ENCODE measurements around the gene NUDT3. TPM values are rescaled to one million over a fixed set of nuclear protein-coding genes. Genes with fewer than 3 reads are reported as not detected.

Gene NUDT3
- total RNA-seq (10 to 100 TPM; 47.3 to 50.2 TPM), polyA plus RNA-seq (10 to 100 TPM; 15.5 to 19.9 TPM)
- long read RNA-seq, donor 1, full-length matches to known transcripts = 6 of 64 reads
- long read RNA-seq, donor 1, partial matches to known transcripts = 0 of 64 reads
- long read RNA-seq, donor 1, other reads (novel, unspliced or antisense) = 58 of 64 reads
- long read RNA-seq, donor 2, full-length matches to known transcripts = 38 of 70 reads
- long read RNA-seq, donor 2, partial matches to known transcripts = 1 of 70 reads
- long read RNA-seq, donor 2, other reads (novel, unspliced or antisense) = 31 of 70 reads

GRCh38 chr6:34392497-34393190 lies at the start of gene NUDT3:
TSS of gene NUDT3 (minus strand) at chr6:34392669. CDS start at chr6:34392362, 307 bp downstream.
- ATAC-seq (ENCODE audit: low FRiP score) = peak; percentile 96
- H3K27me3 ChIP-seq (ENCODE audit: control insufficient read depth in 1 of 2, insufficient read depth in 2 of 2, low read length in 1 of 2) = no peaks in the 10 kb centered on the region
- intact Hi-C loops (cut with DNase I) = loop anchor here (1.0 to 5.0 kb wide), 4 partner anchors 90 to 145 kb away; partner anchors contain the start of gene SMIM29 (in 2 of the 2)
- H3K9me3 ChIP-seq (ENCODE audit: control insufficient read depth, low read length) = no peaks in the 10 kb centered on the region
- DNase-seq = peak; percentile 97 to 99
- H3K4me3 ChIP-seq (ENCODE audit: low read length in 2 of 2) = peak within 1 kb of the TSS; percentile 57 to 76
- H3K27ac ChIP-seq (ENCODE audit: low read depth in 1 of 2, low read length in 2 of 2) = peak within 1 kb of the TSS; percentile 15 to 60
- no peaks in the 10 kb centered on the region for H3K4me1 ChIP-seq (ENCODE audit: control insufficient read depth in 1 of 2, insufficient read depth in 2 of 2, low read length in 2 of 2)
- no peaks in the 10 kb centered on the region for H3K36me3 ChIP-seq (ENCODE audit: control insufficient read depth in 1 of 2, insufficient read depth in 2 of 2, low read length in 1 of 2)
- 0 to 1% methylated on average over 58 to 87 of the region's 87 CpGs for WGBS, 2 donors

- Histone ChIP-seq H3K27me3 (ENCODE audit: control insufficient read depth in 1 of 2, insufficient read depth in 2 of 2, low read length in 1 of 2) (no peaks in the 10 kb centered on the region), H3K4me3 (ENCODE audit: low read length in 2 of 2) (no peak overlapping the region), H3K36me3 (ENCODE audit: control insufficient read depth in 1 of 2, insufficient read depth in 2 of 2, low read length in 1 of 2) (no peaks in the 10 kb centered on the region), H3K27ac (ENCODE audit: low read depth in 1 of 2, low read length in 2 of 2) (no peak overlapping the region), H3K4me1 (ENCODE audit: control insufficient read depth in 1 of 2, insufficient read depth in 2 of 2, low read length in 2 of 2) (no peaks in the 10 kb centered on the region), H3K9me3 (ENCODE audit: control insufficient read depth, low read length) (peaks cover 1% of the 10 kb centered on the region)
- ATAC-seq (ENCODE audit: low FRiP score) (no peak), DNase-seq (no peak)
- intact Hi-C loops (cut with DNase I) = no loop called here
- WGBS, 2 donors = 60% methylated on average over 5 of the region's 5 CpGs
Measured at GRCh38 chr6:34441526-34441925, 49.1 kb upstream of the NUDT3 start.

GRCh38 chr6:34439442-34439841 lies 47.0 kb upstream of the NUDT3 start:
- intact Hi-C loops (cut with DNase I) = no loop called here
- Histone ChIP-seq H3K36me3 (ENCODE audit: control insufficient read depth in 1 of 2, insufficient read depth in 2 of 2, low read length in 1 of 2) (no peaks in the 10 kb centered on the region), H3K4me3 (ENCODE audit: low read length in 2 of 2) (no peak overlapping the region), H3K27me3 (ENCODE audit: control insufficient read depth in 1 of 2, insufficient read depth in 2 of 2, low read length in 1 of 2) (no peaks in the 10 kb centered on the region), H3K27ac (ENCODE audit: low read depth in 1 of 2, low read length in 2 of 2) (no peak overlapping the region), H3K4me1 (ENCODE audit: control insufficient read depth in 1 of 2, insufficient read depth in 2 of 2, low read length in 2 of 2) (no peaks in the 10 kb centered on the region), H3K9me3 (ENCODE audit: control insufficient read depth, low read length) (peaks cover 1% of the 10 kb centered on the region)
- no peak for DNase-seq
- ATAC-seq (ENCODE audit: low FRiP score) = no peak
- 47 to 97% methylated on average over 1 to 3 of the region's 3 CpGs for WGBS, 2 donors

GRCh38 chr6:34438705-34439104 lies 46.2 kb upstream of the NUDT3 start:
- no peaks in the 10 kb centered on the region for H3K27me3 ChIP-seq (ENCODE audit: control insufficient read depth in 1 of 2, insufficient read depth in 2 of 2, low read length in 1 of 2)
- WGBS, 2 donors = 57 to 60% methylated on average over 4 of the region's 4 CpGs
- H3K27ac ChIP-seq (ENCODE audit: low read depth in 1 of 2, low read length in 2 of 2) = no peak overlapping the region
- ATAC-seq (ENCODE audit: low FRiP score) (no peak), DNase-seq (no peak)
- no peaks in the 10 kb centered on the region for H3K4me1 ChIP-seq (ENCODE audit: control insufficient read depth in 1 of 2, insufficient read depth in 2 of 2, low read length in 2 of 2)
- intact Hi-C loops (cut with DNase I) = no loop called here
- no peaks in the 10 kb centered on the region for H3K36me3 ChIP-seq (ENCODE audit: control insufficient read depth in 1 of 2, insufficient read depth in 2 of 2, low read length in 1 of 2)
- peaks cover 1% of the 10 kb centered on the region for H3K9me3 ChIP-seq (ENCODE audit: control insufficient read depth, low read length)
- H3K4me3 ChIP-seq (ENCODE audit: low read length in 2 of 2) = no peak overlapping the region

GRCh38 chr6:34437644-34437970 lies 45.1 kb upstream of the NUDT3 start:
- Histone ChIP-seq H3K4me1 (ENCODE audit: control insufficient read depth in 1 of 2, insufficient read depth in 2 of 2, low read length in 2 of 2) (no peaks in the 10 kb centered on the region), H3K9me3 (ENCODE audit: control insufficient read depth, low read length) (peaks cover 1% of the 10 kb centered on the region), H3K4me3 (ENCODE audit: low read length in 2 of 2) (no peak overlapping the region), H3K27me3 (ENCODE audit: control insufficient read depth in 1 of 2, insufficient read depth in 2 of 2, low read length in 1 of 2) (no peaks in the 10 kb centered on the region), H3K27ac (ENCODE audit: low read depth in 1 of 2, low read length in 2 of 2) (no peak overlapping the region), H3K36me3 (ENCODE audit: control insufficient read depth in 1 of 2, insufficient read depth in 2 of 2, low read length in 1 of 2) (no peaks in the 10 kb centered on the region)
- DNase-seq (no peak), ATAC-seq (ENCODE audit: low FRiP score) (no peak)
- intact Hi-C loops (cut with DNase I) = no loop called here
- 68 to 88% methylated on average over 1 of the region's 1 CpG for WGBS, 2 donors

- H3K27ac ChIP-seq (ENCODE audit: low read depth in 1 of 2, low read length in 2 of 2) = no peak overlapping the region
- H3K4me1 ChIP-seq (ENCODE audit: control insufficient read depth in 1 of 2, insufficient read depth in 2 of 2, low read length in 2 of 2) = no peaks in the 10 kb centered on the region
- peaks cover 1% of the 10 kb centered on the region for H3K9me3 ChIP-seq (ENCODE audit: control insufficient read depth, low read length)
- intact Hi-C loops (cut with DNase I) = no loop called here
- no peaks in the 10 kb centered on the region for H3K27me3 ChIP-seq (ENCODE audit: control insufficient read depth in 1 of 2, insufficient read depth in 2 of 2, low read length in 1 of 2)
- DNase-seq (no peak), ATAC-seq (ENCODE audit: low FRiP score) (no peak)
- WGBS, 2 donors = 92 to 93% methylated on average over 37 to 38 of the region's 38 CpGs
- no peaks in the 10 kb centered on the region for H3K36me3 ChIP-seq (ENCODE audit: control insufficient read depth in 1 of 2, insufficient read depth in 2 of 2, low read length in 1 of 2)
- H3K4me3 ChIP-seq (ENCODE audit: low read length in 2 of 2) = no peak overlapping the region
Measured at GRCh38 chr6:34436803-34437643, 44.6 kb upstream of the NUDT3 start.

- H3K36me3 ChIP-seq (ENCODE audit: control insufficient read depth in 1 of 2, insufficient read depth in 2 of 2, low read length in 1 of 2) = no peaks in the 10 kb centered on the region
- no peak overlapping the region for H3K4me3 ChIP-seq (ENCODE audit: low read length in 2 of 2)
- intact Hi-C loops (cut with DNase I) = no loop called here
- H3K4me1 ChIP-seq (ENCODE audit: control insufficient read depth in 1 of 2, insufficient read depth in 2 of 2, low read length in 2 of 2) = no peaks in the 10 kb centered on the region
- DNase-seq = no peak
- H3K9me3 ChIP-seq (ENCODE audit: control insufficient read depth, low read length) = peaks cover 1% of the 10 kb centered on the region
- no peaks in the 10 kb centered on the region for H3K27me3 ChIP-seq (ENCODE audit: control insufficient read depth in 1 of 2, insufficient read depth in 2 of 2, low read length in 1 of 2)
- no peak for ATAC-seq (ENCODE audit: low FRiP score)
- WGBS, 2 donors = 74% methylated on average over 5 of the region's 5 CpGs
- H3K27ac ChIP-seq (ENCODE audit: low read depth in 1 of 2, low read length in 2 of 2) = no peak overlapping the region
Measured at GRCh38 chr6:34435916-34436315, 43.4 kb upstream of the NUDT3 start.

- 0% methylated on average over 53 to 58 of the region's 58 CpGs for WGBS, 2 donors
- DNase-seq (peak; percentile 96 to 98), ATAC-seq (ENCODE audit: low FRiP score) (peak; percentile 99)
- Histone ChIP-seq H3K27me3 (ENCODE audit: control insufficient read depth in 1 of 2, insufficient read depth in 2 of 2, low read length in 1 of 2) (no peaks in the 10 kb centered on the region), H3K27ac (ENCODE audit: low read depth in 1 of 2, low read length in 2 of 2) (peak within 1 kb of the TSS; percentile 0 to 6), H3K9me3 (ENCODE audit: control insufficient read depth, low read length) (no peaks in the 10 kb centered on the region), H3K36me3 (ENCODE audit: control insufficient read depth in 1 of 2, insufficient read depth in 2 of 2, low read length in 1 of 2) (peaks cover 0 to 3% of the 10 kb centered on the region in 2 donors), H3K4me1 (ENCODE audit: control insufficient read depth in 1 of 2, insufficient read depth in 2 of 2, low read length in 2 of 2) (no peaks in the 10 kb centered on the region), H3K4me3 (ENCODE audit: low read length in 2 of 2) (peak within 1 kb of the TSS; percentile 3 to 37)
- intact Hi-C loops (cut with DNase I) = loop anchor here in 1 of 2 donors (5.0 kb wide), 1 partner anchor 182 kb away; no protein-coding TSS in a partner anchor
Measured at GRCh38 chr6:34425498-34426410, 33.3 kb upstream of the NUDT3 start, which contains the start of gene RPS10. TSS of gene RPS10 (minus strand) at chr6:34426069. CDS start at chr6:34425221, 848 bp downstream.

All from aorta (tissue), 5 donors.